G401 (cell line): ENCODE results near the gene MFN2. TPM values are rescaled to one million over a fixed set of nuclear protein-coding genes. Genes with fewer than 3 reads are reported as not detected.

Source experiments
- DNase-seq: peaks from one replicate; pipeline ENCODE4 v3.0.0-alpha.2; 2015; ENCODE audit warnings: low spot score
- in situ Hi-C: cut with HindIII; loops from 2 replicates; pipeline ENCODE4 v1.10.0; 2016; ENCODE audit warnings: low sequenced_read_pairs, mixed read lengths
- total RNA-seq: library from RNA; depleted of rRNA; stranded (reverse); fragments of >200 nt; shearing (Covaris generic); gene quantifications from 2 replicates; pipeline ENCODE4 v1.2.3, GENCODE V29; 2014

Gene MFN2
- total RNA-seq, 1 experiment from 2014 or later = 37.0 TPM

DNA sequence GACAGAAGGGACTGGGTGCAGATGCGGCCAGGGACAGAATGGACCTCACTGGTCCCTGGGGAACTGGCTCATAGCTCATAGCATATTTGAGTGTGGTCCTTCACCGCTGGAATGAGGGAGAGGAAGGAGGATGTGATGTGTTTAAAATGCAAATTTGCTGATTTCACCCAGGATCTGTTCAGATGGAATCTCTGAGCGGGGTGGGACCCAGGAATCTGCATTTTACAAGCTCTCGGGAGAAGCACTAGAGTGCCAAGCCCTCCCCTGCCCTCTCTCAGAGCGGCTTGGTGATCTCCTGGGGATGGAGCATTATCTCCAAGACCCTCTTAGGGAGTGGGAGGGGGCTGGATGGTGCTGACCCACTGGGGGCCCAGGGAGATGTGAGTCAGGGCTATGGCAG, 22.8 kb upstream of the MFN2 start:
- in situ Hi-C loops = no loop called here
- no peak for DNase-seq

- in situ Hi-C loops = no loop called here
- DNase-seq = no peak
These were observed 22.3 kb upstream of the MFN2 start for GRCh38 chr1:11957897-11958296.

DNA sequence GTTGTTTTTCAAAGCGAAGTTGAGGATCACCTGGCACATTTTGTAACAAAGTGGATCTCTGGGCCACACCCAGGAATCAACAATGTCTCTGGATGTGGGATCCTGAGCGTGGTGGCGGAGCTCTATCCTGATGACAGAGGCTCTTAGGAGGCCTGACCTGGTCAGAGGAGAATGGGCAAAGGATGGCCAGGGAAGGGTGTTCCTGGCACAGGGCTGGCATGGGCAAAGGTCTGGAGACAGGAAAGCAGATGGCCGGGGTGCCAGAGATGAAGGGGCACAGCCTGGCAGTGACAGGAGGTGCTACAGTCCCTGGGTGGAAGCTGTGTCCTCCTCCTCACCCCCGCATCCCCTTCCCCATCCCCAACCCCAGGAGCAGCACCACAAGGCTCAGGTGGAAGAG, 20.0 kb upstream of the MFN2 start:
- in situ Hi-C loops = no loop called here
- no peak for DNase-seq

DNA sequence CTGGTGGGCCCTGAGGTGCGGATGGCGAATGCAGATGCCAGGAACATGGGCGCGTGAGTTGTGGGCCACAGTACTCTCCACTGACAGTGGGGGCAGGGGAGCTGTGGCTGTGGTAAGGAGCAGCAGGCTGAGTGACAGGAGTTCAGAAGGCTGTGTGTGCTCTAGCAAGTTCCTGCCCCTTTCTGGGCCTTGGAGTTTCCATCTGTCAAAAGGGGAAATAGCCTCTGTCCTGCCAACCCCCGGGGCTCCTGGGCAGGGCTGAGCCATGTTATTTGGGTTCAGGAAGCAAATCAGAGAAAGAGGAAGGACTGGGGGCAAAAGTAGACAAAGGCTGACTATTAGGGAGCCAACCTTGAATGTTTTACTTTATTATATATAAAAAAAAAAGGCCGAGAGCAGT, 19.5 kb upstream of the MFN2 start:
- in situ Hi-C loops = no loop called here

DNA sequence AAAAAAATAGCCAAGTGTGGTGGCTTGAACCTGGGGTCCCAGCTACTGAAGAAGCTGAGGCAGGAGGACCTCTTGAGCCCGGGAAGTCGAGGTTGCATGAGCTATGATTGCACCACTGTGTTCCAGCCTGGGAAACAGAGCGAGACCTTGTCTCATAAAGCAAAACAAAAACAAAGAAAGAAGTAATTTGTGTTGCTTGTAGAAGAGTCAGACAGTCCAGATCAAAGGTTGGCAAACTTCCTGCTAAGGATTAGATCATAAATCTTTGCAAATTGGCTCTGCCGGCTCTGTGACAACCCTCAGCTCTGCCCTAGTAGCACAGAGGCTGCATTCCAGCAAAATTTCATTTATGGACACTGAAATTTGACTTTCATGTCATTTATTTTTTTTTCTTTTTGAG, 19.0 kb upstream of the MFN2 start:
- in situ Hi-C loops = no loop called here
- DNase-seq = no peak

More for the DNA sequence above, 19.5 kb upstream of the MFN2 start:
- DNase-seq = no peak

GRCh38 chr1:11963622-11964021, 16.6 kb upstream of the MFN2 start:
- no peak for DNase-seq
- in situ Hi-C loops = no loop called here

DNA sequence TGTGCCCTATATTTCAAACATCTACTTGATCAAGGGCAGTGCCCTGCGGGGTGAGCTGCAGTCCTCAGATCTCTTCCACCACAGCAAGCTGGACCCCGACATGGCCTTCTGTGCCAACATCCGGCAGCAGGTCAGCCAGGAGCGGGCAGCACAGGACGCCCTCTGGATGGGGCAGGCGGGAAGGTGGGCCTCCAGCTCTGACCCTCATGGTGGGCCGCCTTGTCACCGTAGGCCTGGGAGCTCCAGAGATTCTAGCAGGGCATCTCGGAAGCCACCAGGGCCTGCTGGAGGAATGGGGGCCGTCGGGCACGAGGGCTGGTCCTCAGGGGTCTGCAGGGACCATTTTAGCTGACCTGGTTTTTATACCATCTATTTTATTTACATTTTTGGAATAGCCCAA, 15.6 kb upstream of the MFN2 start:
- DNase-seq = no peak
- in situ Hi-C loops = no loop called here

GRCh38 chr1:11967028-11967547, 13.2 kb upstream of the MFN2 start:
- DNase-seq = peak; percentile 85
- in situ Hi-C loops = no loop called here

GRCh38 chr1:11970441-11971185, 9.6 kb upstream of the MFN2 start:
- in situ Hi-C loops = no loop called here
- no peak for DNase-seq

- in situ Hi-C loops = no loop called here
- no peak for DNase-seq
These were observed 2.6 kb upstream of the MFN2 start for GRCh38 chr1:11977625-11978024.

DNA sequence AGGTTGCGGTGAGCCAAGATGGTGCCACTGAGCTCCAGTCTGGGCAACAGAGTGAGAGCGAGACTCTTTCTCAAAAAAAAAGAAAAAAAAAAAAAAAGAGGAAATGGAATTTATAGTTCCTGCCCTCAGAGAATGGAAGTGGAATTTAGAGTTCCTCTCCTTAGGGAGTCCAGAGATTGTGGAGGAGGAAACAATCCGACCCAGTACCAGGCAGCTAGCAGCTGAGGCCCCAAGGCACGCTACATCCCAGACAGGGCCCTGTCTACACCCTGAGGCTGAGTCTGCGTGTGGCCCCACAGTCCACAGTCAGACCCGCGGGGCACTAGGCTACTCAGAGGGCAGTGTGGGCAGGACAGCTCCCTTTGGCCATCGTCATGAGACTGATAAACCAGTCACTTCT, 1.9 kb upstream of the MFN2 start:
- no peak for DNase-seq
- in situ Hi-C loops = no loop called here

DNA sequence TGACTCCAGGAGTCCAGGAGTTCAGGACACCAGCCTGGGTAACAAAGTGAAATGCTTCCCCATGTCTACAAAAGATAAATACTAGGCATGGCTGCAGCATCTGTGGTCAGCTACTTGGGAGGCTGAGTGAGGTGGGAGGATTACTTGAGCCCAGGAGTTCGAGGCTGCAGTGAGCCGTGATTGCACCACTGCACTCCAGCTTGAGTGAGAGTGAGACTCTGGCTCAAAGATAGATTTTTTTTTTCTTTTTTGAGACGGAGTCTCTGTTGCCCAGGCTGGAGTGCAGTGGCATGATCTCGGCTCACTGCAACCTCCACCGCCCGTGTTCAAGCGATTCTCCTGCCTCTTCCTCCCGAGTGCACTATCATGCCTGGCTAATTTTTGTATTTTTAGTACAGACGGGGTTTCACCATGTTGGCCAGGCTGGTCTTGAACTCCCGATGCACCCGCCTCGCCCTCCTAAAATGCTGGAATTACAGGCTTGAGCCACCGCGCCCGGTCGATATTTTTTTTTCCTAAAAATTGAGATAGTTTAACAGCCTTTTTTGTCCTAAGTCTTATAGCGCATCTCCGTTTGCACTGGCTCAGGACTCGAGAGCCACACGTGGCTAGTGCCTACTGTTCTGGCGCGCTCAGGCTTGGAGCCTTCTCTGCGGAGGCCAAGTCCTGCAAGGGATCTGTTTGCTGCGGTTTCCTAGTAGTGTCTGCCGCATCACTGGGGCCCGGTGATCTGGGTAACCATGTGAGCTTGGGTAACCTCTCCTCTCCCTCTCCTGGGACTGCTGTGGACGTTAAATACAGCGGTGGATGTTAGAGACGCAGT, 1.0 kb upstream of the MFN2 start:
- peak; percentile 74 for DNase-seq
- in situ Hi-C loops = no loop called here

DNA sequence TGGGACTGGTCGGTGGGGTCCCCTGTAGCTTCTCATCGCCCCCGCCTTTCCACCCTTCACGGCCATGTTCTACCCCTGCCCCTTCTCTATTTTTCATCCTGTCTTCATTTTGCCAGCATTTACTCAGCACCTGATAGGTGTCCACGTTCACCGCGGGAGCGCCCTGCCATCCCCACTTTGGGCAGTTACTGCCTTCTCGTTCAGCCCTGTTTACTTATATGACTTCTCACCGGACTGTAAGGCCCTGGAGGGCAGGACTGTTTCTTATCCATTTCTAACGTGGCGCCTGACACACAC, 380 bp downstream of the MFN2 start:
- in situ Hi-C loops = no loop called here
- DNase-seq = no peak

- in situ Hi-C loops = no loop called here
- DNase-seq = no peak
These were observed 1.2 kb downstream of the MFN2 start for GRCh38 chr1:11981378-11982009.

- in situ Hi-C loops = no loop called here
- no peak for DNase-seq
These were observed 1.8 kb downstream of the MFN2 start for GRCh38 chr1:11982010-11982392.

DNA sequence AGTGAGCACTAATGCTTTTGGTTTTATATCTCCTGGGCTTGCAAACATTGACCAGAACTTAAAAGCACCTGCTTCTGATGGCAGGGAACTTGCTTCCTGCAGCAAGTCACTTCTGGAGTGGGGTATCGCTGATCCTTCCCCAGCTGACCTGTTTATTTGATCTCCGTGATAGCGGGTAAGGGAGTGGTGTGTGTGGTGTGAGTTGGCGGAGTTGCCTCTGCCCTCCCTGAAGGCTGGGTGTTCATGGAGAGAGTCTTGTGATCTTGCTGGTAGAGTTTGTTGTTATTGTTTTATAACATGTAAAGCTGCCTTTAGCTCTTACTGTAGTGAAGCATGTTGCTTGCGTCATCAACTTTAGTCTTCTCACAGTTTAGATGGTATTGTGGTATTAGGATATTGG, 3.9 kb downstream of the MFN2 start:
- DNase-seq = no peak
- in situ Hi-C loops = no loop called here

DNA sequence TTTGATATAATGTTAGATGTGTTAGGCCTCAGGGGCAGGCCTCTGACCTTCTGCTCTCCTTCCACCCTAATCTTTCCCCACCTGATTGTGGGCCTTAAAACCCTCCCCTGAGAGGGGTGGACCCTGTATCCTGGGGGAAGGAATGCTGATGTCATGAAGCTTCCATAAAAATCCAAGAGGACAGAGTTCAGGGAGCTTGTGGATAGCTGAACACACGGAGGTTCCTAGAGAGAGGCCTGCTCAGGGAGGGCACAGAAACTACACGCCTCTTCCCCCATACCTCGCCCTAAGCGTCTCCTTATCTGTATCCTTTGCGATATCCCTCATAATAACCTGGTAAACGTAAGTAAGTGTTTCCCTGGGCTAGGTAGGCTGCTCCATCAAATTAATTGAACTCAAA, 4.3 kb downstream of the MFN2 start:
- in situ Hi-C loops = no loop called here
- no peak for DNase-seq

DNA sequence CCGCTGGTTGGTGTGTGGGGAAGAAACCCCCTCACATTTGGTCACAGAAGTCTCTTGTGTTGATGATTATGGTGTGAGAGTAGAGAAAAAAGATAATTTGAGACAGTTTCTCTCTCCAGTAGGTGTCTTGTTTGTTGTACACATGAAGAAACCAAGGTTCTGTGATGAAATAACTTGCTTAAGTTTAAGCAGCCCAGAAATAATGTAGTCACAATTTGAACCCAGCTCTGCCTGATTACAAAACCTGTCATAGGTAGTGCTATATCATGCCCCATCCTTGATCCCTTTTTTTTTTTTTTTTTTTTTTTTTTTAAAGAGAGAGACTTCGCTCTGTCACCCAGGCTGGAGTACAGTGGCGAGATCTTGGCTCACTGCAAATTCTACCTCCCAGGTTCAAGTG, 4.9 kb downstream of the MFN2 start:
- no peak for DNase-seq
- in situ Hi-C loops = no loop called here

DNA sequence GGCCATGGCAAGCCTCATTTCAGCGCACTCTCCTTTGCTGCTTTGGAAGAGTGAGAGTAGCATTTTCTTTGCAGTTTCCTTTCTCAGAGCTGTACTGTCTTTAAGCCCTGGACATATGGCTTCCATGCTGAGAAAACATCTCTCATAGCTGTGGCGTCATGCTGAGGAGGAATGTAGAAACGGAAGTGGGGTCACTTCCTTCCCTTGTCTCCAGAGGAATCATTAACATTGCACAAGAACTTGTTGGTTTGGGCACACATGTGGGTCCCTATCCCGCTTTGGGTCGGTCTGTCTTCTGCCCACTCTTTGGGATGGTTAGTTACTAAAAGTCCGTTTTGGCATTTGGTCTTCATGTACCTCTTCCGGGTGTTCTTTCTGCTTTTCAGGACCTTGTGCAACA, 5.6 kb downstream of the MFN2 start:
- in situ Hi-C loops = no loop called here
- no peak for DNase-seq

DNA sequence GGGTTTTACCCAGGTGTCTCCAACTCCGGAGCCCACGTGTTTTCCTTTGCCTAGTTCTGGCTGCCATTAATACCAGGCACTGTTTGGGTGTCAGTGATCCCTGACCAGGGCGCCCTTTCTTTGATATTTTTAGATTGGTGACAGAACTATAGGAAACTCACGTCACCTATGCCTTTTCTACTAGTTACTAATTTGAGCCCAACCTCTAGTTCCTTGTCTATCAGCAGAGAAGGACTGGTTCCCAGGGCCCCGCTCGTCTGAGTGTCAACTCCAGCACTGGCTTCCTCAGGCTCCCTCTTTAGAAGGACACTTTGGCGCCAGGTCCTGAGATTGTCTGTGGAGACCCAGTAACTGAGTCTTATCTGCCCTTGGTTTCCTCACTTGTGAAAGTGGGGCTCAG, 9.4 kb downstream of the MFN2 start:
- in situ Hi-C loops = no loop called here

More for the DNA sequence above, 9.4 kb downstream of the MFN2 start:
- DNase-seq = no peak
